Cerebellar cortex (tissue), 1 donor: ENCODE measurements around the gene DLX5.

Experiments used
- DNase-seq: peaks from one replicate; pipeline ENCODE4 v3.0.0-alpha.2; 2015; ENCODE audit warnings: low spot score

Gene DLX5

DNA sequence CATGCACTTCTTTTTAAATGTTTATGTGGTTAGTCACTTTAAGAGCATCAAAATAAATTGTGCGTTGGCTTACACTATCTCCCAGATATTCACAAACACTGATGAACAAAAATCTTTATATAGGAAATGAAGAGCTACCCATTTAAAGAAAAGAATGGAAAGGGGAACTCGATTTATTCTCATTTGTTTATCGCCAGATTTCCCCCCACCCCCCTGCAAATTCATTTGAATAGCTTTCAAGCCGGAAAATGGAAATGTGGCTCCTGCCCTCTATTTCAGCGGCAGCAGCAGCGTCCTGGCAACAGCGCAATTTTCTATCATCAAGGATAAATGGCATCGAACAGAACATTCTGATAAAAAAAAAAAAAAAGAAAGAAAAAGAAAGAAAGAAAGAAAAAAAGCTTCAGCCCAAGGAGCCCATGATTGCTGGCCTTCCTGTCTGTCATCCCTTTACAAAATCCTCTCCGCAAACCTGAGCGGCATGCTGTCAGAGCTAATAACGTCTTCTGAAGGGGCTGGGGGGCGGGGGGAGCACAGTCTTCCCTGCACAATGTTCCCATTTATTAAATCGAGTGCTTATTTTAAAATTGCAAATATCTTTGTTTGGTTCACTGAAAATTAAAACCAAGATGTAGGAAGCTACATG is 33.0 kb downstream of the DLX5 start:
- DNase-seq = no peak

DNA sequence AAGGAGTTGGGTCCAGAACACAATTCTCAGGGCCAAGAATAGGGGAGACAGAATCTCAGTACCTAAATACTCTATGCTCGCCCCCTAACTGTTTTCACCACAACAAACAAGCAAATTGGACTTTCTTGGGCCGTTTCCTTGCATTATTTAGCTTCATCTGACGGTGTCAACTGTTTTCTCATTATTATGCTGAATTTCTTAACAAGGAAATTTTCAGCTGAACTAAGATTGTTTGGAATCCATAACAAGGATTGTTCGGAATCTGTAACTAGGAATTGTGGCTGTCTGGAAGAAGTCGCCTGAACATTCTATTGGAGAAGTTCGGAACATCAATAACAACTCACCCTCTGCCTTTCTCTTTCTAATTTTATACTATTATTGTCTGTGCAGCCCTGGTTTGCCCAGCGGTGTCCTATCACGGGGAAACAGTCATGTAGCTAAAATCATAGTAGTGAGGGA is 34.7 kb downstream of the DLX5 start:
- DNase-seq = no peak

DNA sequence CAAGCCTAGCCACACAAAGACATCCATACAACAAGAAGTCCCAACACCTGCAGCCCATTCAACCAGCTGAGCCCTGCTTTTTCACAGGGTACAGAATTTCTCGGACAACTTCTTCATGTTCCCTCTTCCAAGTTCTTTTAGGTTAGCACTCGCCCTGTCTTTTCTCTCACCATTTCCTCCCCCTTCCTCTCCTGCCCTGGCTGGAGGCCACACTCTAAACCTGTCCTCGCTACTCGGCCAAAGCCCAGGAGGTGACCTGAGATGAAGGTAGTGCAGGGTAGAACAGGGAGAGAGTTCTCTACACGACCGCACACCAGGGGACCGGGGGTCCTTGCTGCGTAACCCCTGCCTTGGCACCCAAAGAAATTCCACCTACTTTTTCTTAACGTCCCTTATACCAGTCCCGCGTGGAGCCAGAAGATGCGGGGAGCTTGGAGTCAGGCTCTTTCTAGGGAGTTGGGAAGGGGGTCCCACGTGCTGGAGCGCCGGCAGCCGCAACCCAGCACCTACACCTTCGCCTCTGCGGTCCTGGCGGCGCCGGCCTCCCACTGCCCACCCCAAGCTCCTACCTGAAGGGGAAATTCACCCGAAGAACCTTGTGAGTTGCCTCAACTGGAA is 35.3 kb downstream of the DLX5 start:
- no peak for DNase-seq

DNA sequence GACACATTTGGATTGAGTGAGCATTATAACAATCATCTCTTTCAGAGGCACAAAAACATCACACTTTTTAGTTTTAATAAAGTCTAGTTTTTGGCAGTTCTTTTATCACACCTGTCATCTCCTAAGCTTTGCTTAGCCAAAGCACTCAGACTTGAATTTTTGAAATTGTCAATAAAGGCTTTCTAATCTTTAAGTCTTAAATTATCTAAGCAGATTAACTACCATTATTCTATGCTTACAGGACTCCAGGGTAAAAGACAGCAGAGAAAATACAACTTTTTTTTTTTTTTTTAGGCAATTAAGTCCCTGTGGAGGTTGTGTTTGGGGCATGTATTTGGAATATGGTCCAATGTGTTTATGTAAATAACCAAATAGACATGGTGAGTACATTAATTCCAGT is 36.9 kb downstream of the DLX5 start:
- DNase-seq = no peak

DNA sequence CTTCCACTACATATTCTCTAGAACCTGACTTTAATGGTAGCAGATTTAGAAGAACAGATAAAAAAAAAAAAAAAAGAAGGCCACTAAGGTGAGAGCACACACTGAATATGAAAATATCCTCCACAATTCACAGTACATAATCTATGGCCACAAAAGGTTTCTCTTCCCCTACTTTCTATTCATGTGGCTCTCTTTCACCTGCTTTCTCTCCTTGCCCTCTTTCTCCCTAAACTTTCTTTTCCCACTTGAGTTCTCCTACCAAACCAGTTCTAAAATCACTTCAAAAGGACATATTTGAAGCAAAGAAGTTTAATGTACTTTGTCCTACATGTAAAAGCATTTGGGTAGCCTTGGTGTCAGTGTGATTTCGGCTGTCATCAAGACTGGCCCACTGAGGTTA is 37.7 kb downstream of the DLX5 start:
- no peak for DNase-seq

DNA sequence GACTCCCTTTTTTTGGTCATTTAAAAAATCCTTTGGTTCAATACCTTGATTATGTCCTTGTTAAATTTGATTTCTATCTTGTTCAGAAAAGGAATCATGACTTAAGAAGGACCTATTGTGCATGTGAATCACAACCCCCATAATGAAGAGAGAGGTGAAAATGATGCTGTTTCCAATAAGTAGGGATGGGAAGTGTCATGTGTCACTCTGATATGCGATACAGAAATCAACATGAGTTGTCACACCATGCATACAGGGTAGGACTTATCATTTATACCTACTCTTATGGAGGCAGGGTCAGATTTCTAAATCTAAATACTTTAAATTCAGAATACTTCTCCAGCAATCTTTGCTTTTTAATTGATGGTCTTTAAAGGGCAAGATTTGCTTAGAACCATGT is 38.6 kb downstream of the DLX5 start:
- no peak for DNase-seq

DNA sequence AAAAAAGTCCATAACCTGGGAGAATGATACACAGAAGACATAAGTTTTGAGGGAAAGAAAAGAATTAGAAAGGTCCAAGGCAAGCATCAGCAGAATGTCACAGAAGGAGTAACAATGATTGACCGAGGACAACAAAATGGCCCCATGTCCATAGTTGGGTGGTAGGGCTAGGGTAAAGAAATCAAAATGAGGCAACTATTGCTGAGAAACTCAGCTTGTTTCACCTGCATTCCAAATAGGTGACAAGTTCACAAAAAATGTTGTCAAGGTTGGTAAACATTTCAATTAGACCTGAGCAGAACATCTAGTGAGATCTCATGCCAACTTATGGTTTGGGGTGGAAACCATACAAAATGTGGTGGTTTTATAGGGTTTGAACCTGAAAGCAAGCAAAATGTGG is 42.0 kb downstream of the DLX5 start:
- DNase-seq = no peak

DNA sequence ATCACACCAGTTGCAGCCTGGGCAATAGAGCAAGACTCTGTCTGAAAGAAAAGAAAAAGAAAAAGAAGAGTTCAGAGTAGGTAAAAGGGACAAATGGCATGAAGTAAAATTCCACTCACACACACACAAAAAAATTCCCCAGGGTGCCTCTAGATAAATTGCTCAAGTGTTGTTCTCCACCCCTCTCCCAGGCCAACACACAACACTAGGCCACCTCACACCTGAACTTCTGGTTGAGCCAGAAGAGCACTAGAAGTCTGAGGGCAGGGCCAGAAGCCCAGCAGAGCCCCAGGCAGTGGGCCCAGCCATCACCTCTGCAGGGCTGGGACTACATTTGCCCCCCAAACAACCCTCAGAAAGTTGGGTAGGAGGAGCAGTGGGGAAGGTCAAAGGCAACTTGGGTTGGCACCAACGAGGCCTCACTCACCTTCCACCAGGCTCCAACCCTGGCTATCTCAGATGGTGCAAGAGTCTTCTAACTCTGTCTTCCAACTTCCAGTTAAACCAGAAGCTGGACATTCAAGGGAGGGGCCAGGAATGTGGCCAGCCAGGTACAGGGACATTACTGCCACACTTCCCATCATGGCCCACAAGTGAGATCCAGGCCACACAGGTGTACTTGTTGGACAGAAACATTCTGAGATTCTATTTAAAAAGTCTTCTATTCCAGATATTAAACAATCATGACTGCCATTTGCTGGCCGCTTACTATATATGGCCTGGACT is 44.9 kb downstream of the DLX5 start:
- no peak for DNase-seq

DNA sequence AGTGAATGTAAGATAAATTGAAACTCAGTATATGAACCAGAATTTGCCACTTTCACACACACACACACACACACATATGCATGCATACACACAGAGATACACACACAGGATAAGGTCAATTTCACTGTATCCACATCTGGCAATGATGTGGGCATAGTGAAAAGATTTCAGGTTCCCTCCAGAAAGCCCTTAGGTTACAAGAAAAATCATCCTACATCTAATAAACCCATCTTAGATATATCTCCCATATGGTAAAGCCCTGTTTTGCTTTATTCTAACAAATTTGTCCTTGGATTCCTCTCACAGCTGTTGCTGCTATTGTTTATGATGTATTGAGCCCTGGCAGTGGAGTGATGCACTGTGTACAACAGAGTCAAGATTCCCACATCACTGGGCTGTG is 47.2 kb downstream of the DLX5 start:
- no peak for DNase-seq

DNA sequence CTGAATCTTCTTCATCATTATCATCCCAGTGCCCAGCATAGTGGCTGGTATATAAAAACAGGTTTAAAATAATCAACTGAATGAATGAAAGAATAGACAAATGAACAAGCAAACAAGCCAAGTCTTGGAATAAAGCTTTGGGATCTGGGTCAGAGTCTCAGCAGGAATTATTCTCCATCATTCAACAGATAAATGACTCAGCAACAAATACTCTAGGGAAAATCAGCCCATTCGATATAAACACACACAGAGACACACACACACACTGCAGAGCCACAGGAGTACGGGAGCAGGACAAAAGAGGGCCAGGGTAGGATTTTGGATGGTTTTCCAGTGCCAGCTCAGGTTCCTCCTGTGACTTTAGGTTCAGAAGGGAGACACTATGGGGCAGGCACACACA is 48.5 kb downstream of the DLX5 start:
- no peak for DNase-seq

DNA sequence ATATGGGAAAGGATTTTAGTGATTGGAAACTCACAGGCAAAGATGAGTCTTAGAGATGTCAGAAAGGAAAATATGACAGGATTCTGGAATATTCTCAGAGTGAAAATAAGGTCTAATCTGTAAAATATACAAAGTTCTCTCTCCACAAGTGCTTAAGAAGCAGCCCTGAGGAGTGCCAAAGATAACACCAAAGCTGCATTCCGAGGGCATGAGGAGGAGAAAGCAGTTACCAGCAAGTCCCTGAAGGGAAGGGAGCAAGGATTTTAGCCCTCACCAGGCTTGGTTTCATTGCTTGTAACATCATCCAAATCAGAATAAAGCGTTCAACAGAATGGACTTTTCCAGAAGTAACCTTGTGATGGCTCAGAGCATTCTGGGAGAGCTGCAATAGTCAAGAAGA is 50.6 kb downstream of the DLX5 start:
- DNase-seq = no peak

DNA sequence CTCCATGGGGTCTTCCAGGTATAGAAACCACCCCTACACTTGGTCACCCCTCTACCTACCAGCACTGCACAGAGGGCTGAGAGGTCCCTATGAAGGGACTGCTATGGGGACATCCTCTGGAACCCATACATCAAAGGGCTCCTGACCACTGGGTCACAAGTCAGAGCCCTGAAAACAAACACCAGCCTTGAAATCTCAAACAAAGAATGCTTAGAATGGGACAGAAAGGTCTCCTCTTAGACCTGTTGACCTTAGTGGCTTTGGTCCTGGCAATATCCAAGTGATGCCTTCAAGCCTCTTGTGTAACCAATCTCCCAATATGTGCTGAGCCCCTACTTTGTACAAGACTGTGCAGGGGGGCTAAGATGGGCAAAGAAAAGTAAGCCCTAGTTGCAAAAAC is 53.9 kb downstream of the DLX5 start:
- DNase-seq = no peak
